Measurements from ENCODE around the gene PHF10. TPM values are rescaled to one million over a fixed set of nuclear protein-coding genes. Genes with fewer than 3 reads are reported as not detected.
"Not testable (repeated sequence)": the region's sequence is repeated elsewhere in the genome, so short reads cannot be mapped to it uniquely, and the experiment has no call there.

The PHF10 gene
- total RNA-seq, 4 donors from 2014 or later: 39.4 to 74.3 (median 60.0) TPM

- Histone ChIP-seq H3K27ac (peak overlapping the region; percentile 85 to 93 (median 88)), H3K4me3 (replicated peaks in 1 of 3) (peak overlapping the region; percentile 62 to 83 (median 78)), H3K27me3 (no peaks in the 10 kb centered on the region), H3K9me3 (no peaks in the 10 kb centered on the region), H3K36me3 (no peaks in the 10 kb centered on the region), H3K4me1 (peaks cover 14 to 29% of the 10 kb centered on the region in 2 donors)
- TF ChIP-seq, protein P1, sequence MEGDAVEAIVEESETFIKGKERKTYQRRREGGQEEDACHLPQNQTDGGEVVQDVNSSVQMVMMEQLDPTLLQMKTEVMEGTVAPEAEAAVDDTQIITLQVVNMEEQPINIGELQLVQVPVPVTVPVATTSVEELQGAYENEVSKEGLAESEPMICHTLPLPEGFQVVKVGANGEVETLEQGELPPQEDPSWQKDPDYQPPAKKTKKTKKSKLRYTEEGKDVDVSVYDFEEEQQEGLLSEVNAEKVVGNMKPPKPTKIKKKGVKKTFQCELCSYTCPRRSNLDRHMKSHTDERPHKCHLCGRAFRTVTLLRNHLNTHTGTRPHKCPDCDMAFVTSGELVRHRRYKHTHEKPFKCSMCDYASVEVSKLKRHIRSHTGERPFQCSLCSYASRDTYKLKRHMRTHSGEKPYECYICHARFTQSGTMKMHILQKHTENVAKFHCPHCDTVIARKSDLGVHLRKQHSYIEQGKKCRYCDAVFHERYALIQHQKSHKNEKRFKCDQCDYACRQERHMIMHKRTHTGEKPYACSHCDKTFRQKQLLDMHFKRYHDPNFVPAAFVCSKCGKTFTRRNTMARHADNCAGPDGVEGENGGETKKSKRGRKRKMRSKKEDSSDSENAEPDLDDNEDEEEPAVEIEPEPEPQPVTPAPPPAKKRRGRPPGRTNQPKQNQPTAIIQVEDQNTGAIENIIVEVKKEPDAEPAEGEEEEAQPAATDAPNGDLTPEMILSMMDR (IDR thresholded peaks at IDR 0.05): no peak
- 5 to 14% methylated on average over 3 to 22 of the region's 22 CpGs for WGBS, 2 donors
- no peak for DNase-seq
- intact Hi-C loops (cut with DNase I): loop anchor here (10.0 kb wide), 1 partner anchor 52 kb away; the partner anchor contains the start of genes DYNLT2 and ERMARD
Observed at GRCh38 chr6:169702840-169703246, 21.5 kb downstream of the PHF10 start.

GRCh38 chr6:169701954-169702839 lies 22.1 kb downstream of the PHF10 start, which contains the start of the genes C6orf120 and WDR27:
Gene C6orf120 (plus strand): TSS chr6:169702126. CDS start chr6:169702460, 334 bp downstream.
Gene WDR27 (minus strand): TSS chr6:169702029. CDS start chr6:169689005, 13,024 bp downstream.
- 0 to 1% methylated on average over 6 to 15 of the region's 92 CpGs for WGBS, 2 donors
- H3K4me1 ChIP-seq: peaks cover 14 to 29% of the 10 kb centered on the region in 2 donors

DNA sequence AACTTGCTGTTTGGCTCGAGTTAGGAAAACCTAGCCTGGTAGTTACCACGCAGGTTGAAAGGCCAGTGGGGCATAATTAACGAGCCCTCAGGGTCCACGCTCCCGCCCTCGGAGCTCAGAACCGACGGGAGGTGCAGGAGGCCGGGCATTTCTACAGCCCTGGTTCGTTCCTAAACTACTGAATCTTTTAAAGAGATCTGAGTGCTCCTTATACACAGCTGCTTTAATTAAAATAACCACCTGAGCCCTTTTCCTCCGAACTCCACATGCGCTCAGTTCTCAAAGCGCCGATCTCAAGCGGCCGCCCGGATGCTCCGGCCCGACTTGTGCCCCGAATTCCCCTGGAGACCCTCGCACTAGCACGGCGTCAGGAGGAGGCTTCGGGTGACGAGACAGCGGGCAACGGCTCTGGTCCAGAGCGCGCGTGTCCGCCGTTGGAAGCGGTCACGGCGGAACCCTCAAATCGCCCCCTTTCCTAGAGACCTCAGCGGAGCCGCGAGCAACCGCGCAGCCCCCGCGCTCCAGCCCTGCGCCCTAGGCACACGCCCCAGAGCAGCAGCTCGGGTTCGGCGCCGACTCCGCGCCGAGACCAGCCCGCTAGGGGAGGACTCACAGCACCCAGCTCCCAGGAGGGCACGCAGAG lies 22.9 kb downstream of the PHF10 start:
- peaks cover 14 to 29% of the 10 kb centered on the region in 2 donors for H3K4me1 ChIP-seq
- no peaks in the 10 kb centered on the region for H3K9me3 ChIP-seq
- WGBS, 2 donors: 0% methylated on average over 22 to 27 of the region's 54 CpGs
- H3K27ac ChIP-seq: peak overlapping the region; percentile 85 to 93 (median 88)
- no peaks in the 10 kb centered on the region for H3K36me3 ChIP-seq
- intact Hi-C loops (cut with DNase I): loop anchor here (10.0 kb wide), 1 partner anchor 53 kb away; the partner anchor contains the start of genes DYNLT2 and ERMARD
- TF ChIP-seq POLR2A (IDR thresholded peaks at IDR 0.05): no peak
- DNase-seq: peak in 1 of 2 donors; percentile 8
- peak overlapping the region; percentile 62 to 83 (median 78) for H3K4me3 ChIP-seq (replicated peaks in 1 of 3)
- no peaks in the 10 kb centered on the region for H3K27me3 ChIP-seq

More at GRCh38 chr6:169701954-169702839, 22.1 kb downstream of the PHF10 start, which contains the start of the genes C6orf120 and WDR27:
- H3K36me3 ChIP-seq: no peaks in the 10 kb centered on the region
- H3K27me3 ChIP-seq: no peaks in the 10 kb centered on the region
- intact Hi-C loops (cut with DNase I): loop anchor here (10.0 kb wide), 1 partner anchor 53 kb away; the partner anchor contains the start of genes DYNLT2 and ERMARD
- H3K9me3 ChIP-seq: no peaks in the 10 kb centered on the region
- H3K27ac ChIP-seq: peak within 1 kb of the TSS; percentile 85 to 93 (median 88)
- H3K4me3 ChIP-seq (replicated peaks in 1 of 3): peak within 1 kb of the TSS; percentile 62 to 83 (median 78)
- TF ChIP-seq POLR2A (IDR thresholded peaks at IDR 0.05): peak; percentile 65 to 93
- TF ChIP-seq, protein P1 (IDR thresholded peaks at IDR 0.05): peak in 1 of 6 experiments; percentile 12
- peak; percentile 96 to 97 for DNase-seq

DNA sequence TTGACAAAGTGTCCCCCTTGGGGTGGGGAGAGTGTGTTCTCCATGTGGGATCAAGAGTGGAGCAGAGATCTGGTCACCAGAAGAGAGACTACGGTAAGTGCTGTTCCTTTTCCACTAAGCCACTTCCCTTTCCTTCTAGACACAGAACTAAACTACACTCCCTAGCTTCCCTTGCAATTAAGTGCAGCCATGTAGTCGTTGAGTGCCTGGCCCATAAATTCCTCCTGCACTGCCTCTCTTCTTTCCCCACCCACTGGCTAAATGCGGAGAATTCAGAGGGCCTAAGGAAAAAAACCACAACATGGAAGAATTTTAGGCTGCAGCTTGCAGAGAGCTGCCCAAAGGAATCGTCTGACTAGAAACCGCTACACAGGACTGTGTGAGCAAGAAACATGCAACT lies 24.0 kb downstream of the PHF10 start:
- no peaks in the 10 kb centered on the region for H3K9me3 ChIP-seq
- no peak overlapping the region for H3K27ac ChIP-seq
- H3K27me3 ChIP-seq: no peaks in the 10 kb centered on the region
- intact Hi-C loops (cut with DNase I): loop anchor here (10.0 kb wide), 1 partner anchor 55 kb away; the partner anchor contains the start of genes DYNLT2 and ERMARD
- DNase-seq: no peak
- TF ChIP-seq, protein P1 (IDR thresholded peaks at IDR 0.05): no peak
- H3K4me3 ChIP-seq (replicated peaks in 1 of 3): no peak overlapping the region
- no peaks in the 10 kb centered on the region for H3K36me3 ChIP-seq
- WGBS, 2 donors: 54 to 61% methylated on average over 5 of the region's 5 CpGs
- peaks cover 14 to 29% of the 10 kb centered on the region in 2 donors for H3K4me1 ChIP-seq

- H3K4me3 ChIP-seq (replicated peaks in 1 of 3); H3K9me3 ChIP-seq; H3K36me3 ChIP-seq; DNase-seq; H3K27me3 ChIP-seq; H3K27ac ChIP-seq; intact Hi-C loops (cut with DNase I): not testable (repeated sequence)
- TF ChIP-seq, protein P1 (IDR thresholded peaks at IDR 0.05): peak in 1 of 6 experiments; percentile 31
- WGBS, 2 donors: 76 to 90% methylated on average over 10 of the region's 10 CpGs
- H3K4me1 ChIP-seq: peaks cover 0 to 16% of the 10 kb centered on the region in 2 donors
Observed at GRCh38 chr6:169697115-169697514, 27.2 kb downstream of the PHF10 start.
